ENCODE measurements around the gene TNF.
"Not testable (repeated sequence)": the region's sequence is repeated elsewhere in the genome, so short reads cannot be mapped to it uniquely, and the experiment has no call there.

Gene TNF

GRCh38 chr6:31586008-31586407 lies 10.6 kb downstream of the TNF start, which contains the start of gene LST1:
Gene LST1, plus strand, starts transcription at chr6:31586277. Its CDS starts 1,023 bp downstream, at chr6:31587300.
- TF ChIP-seq CTCF (IDR thresholded peaks at IDR 0.05) (no peak), ZFX (IDR thresholded peaks at IDR 0.05; ENCODE audit: borderline replicate concordance) (no peak)
- H3K27ac ChIP-seq, result no peak within 1 kb of the TSS

- TF ChIP-seq ZFX (IDR thresholded peaks at IDR 0.05; ENCODE audit: borderline replicate concordance) (no peak), CTCF (IDR thresholded peaks at IDR 0.05) (no peak)
- H3K27ac ChIP-seq, result no peak overlapping the region
Measured at GRCh38 chr6:31586599-31587281, 11.4 kb downstream of the TNF start.

- H3K27ac ChIP-seq, result no peak overlapping the region
Measured at GRCh38 chr6:31587791-31588777, 12.7 kb downstream of the TNF start.

GRCh38 chr6:31588871-31589650 lies 13.7 kb downstream of the TNF start:
- H3K27ac ChIP-seq, result no peak overlapping the region
- no peak for TF ChIP-seq ZFX (IDR thresholded peaks at IDR 0.05; ENCODE audit: borderline replicate concordance)
- TF ChIP-seq CTCF (IDR thresholded peaks at IDR 0.05), result no peak

More at GRCh38 chr6:31587791-31588777, 12.7 kb downstream of the TNF start:
- no peak for TF ChIP-seq CTCF (IDR thresholded peaks at IDR 0.05)
- no peak for TF ChIP-seq ZFX (IDR thresholded peaks at IDR 0.05; ENCODE audit: borderline replicate concordance)

GRCh38 chr6:31590691-31591090 lies 15.3 kb downstream of the TNF start:
- not testable (repeated sequence) for H3K27ac ChIP-seq

GRCh38 chr6:31592396-31592771 lies 17.0 kb downstream of the TNF start:
- TF ChIP-seq CTCF (IDR thresholded peaks at IDR 0.05), result no peak
- no peak for TF ChIP-seq ZFX (IDR thresholded peaks at IDR 0.05; ENCODE audit: borderline replicate concordance)

GRCh38 chr6:31597006-31597405 lies 21.6 kb downstream of the TNF start:
- TF ChIP-seq ZFX (IDR thresholded peaks at IDR 0.05; ENCODE audit: borderline replicate concordance), result no peak
- peak; percentile 52 for TF ChIP-seq CTCF (IDR thresholded peaks at IDR 0.05)
- H3K27ac ChIP-seq, result no peak overlapping the region

More at GRCh38 chr6:31592396-31592771, 17.0 kb downstream of the TNF start:
- H3K27ac ChIP-seq, result no peak overlapping the region
